Transverse colon (tissue), 4 donors: ENCODE data around the gene ZNF17. TPM values are rescaled to one million over a fixed set of nuclear protein-coding genes. Genes with fewer than 3 reads are reported as not detected.

Source experiments
- DNase-seq: peaks from one replicate; pipeline ENCODE4 v3.0.0-alpha.2; 2019
- H3K27ac ChIP-seq, 4 donors: fragments of 200-600 bp; sonication (generic); 2 replicates each; pipeline ENCODE4 v1.5.1; 2016 to 2018; ENCODE audit warnings: inconsistent platforms in 4 of 4
- H3K27me3 ChIP-seq: fragments of 200-600 bp; sonication (generic); 2 replicates; pipeline ENCODE4 v1.5.1; 2017; ENCODE audit warnings: inconsistent platforms
- H3K36me3 ChIP-seq, 4 donors: fragments of 200-600 bp; sonication (generic); 2 replicates each; pipeline ENCODE4 v1.5.1; 2017 to 2019; ENCODE audit warnings: inconsistent platforms in 4 of 4
- H3K4me1 ChIP-seq, 4 donors: fragments of 200-600 bp; sonication (generic); 2 replicates each; pipeline ENCODE4 v1.5.1; 2017 to 2020; ENCODE audit warnings: inconsistent platforms in 4 of 4
- H3K4me3 ChIP-seq, 4 donors: fragments of 200-600 bp; sonication (generic); 1 replicate in 1 of 4; 2 replicates in 3 of 4; pipeline versions ENCODE4 v1.5.1 to v1.6.1; 2017 to 2019; ENCODE audit warnings: inconsistent platforms in 4 of 4
- H3K9me3 ChIP-seq, 2 donors: fragments of 200-600 bp; sonication (generic); 2 replicates each; pipeline ENCODE4 v1.5.1; 2017 to 2019; ENCODE audit warnings: inconsistent platforms in 2 of 2
- EP300 ChIP-seq: sonication (generic); formaldehyde crosslinking; IDR thresholded peaks from one replicate; pipeline ENCODE4 v1.6.1; 2017; ENCODE audit warnings: antibody characterized with exemption, low read depth
- POLR2A ChIP-seq: fragments of 450-650 bp; IDR thresholded peaks from one replicate; pipeline ENCODE4 v1.6.1; 2016; ENCODE audit warnings: antibody characterized with exemption, mild to moderate bottlenecking, moderate library complexity
- POLR2AphosphoS5 ChIP-seq, 3 donors: sonication (generic); formaldehyde crosslinking; IDR thresholded peaks; one replicate each; pipeline ENCODE4 v1.6.1; 2016; ENCODE audit warnings: antibody characterized with exemption in 3 of 3
- WGBS, 2 donors: methylation state at CpG; one replicate each; pipeline ENCODE4 v1.1.5; 2018; ENCODE audit warnings: low coverage in 1 of 2; 5-methylcytosine and 5-hydroxymethylcytosine counted together
- in situ Hi-C, 4 donors: fragments of 200-750 bp; cut with MboI; loops; one replicate each; pipeline versions ENCODE4 v1.15.0 to v1.15.1; 2017; ENCODE audit warnings: low sequenced_read_pairs in 3 of 4, low pct_ligation_motif_present in 1 of 4, low pct_unique_long_range_greater_than_20kb in 1 of 4
- intact Hi-C: fragments of 100-400 bp; cut with DNase I; formaldehyde crosslinking; loops from one replicate; pipeline ENCODE4 v1.15.1; 2023; ENCODE audit warnings: low total_unique reads
- total RNA-seq, 4 donors: library from RNA; depleted of rRNA; stranded (reverse); fragments of >200 nt; gene quantifications; one replicate each; pipeline ENCODE4 v1.1.0, GENCODE V29; 2016
- TF ChIP-seq, protein P1 (sequence below), 5 experiments: fragments of 200-600 bp in 3 of 5; fragments of 450-650 bp in 2 of 5; sonication (generic) in 3 of 5; IDR thresholded peaks; 1 replicate in 2 of 5; 2 replicates in 3 of 5; pipeline ENCODE4 v1.5.1; 2016 to 2017; ENCODE audit warnings: antibody characterized with exemption in 5 of 5, inconsistent platforms in 3 of 5, mild to moderate bottlenecking in 2 of 5, moderate library complexity in 1 of 5

ZNF17 gene
- total RNA-seq, 4 donors from 2014 or later = 10.6 to 53.1 (median 13.2) TPM

DNA sequence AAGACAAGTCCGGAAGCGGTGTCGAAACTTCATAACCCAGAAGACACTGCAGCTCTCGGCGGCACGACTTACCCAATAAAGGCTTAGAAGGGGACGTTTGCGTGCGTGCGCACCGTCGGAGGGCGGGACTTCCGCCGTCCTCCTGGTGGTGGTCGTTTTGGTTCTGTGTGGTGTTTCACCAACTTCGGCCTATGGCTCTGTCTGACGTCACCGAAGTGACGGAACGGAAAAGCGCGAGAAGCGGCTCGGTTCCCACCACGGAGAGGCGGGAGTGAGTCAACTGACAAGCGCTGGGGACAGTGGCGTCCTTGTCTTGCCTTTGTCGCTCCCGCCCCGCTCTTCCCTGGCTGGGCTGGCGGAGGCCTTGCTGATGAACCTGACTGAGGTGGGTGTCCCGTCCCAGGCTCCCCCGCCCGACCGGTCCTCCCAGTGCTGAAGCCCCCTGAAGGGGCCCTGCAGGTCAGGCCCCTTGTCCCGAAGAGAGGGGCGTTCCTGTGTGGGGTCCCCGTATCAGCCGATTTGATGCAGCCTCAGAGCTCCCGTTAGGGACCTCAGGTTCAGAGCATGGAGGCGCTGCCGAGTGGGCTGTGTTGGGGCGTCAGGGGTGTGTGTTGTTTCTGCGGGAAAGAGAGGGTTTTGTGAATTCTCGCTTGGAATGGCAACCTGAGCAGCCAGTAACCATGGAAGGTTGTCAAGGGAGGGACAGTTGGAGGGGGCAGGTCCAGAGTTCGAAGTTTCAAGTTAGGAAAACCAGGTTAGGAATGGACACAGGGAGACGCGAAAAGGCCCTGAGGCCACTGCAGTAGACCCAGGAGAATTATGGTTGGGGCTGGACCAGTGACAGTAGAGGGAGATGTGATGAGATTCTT is 21.0 kb upstream of the ZNF17 start, which contains the start of gene ZNF548:
TSS of gene ZNF548 (plus strand) at position 125 of the 869 bp plus-strand sequence. CDS start at position 371, 246 bp downstream.
- peak; percentile 95 for DNase-seq
- Histone ChIP-seq H3K27me3 (no peaks in the 10 kb centered on the region), H3K36me3 (peaks cover 0 to 9% (median 4%) of the 10 kb centered on the region in 4 donors), H3K4me3 (peak within 1 kb of the TSS; percentile 63 to 89 (median 73)), H3K27ac (peak within 1 kb of the TSS; percentile 84 to 90 (median 89)), H3K4me1 (peaks cover 6 to 18% (median 8%) of the 10 kb centered on the region in 4 donors), H3K9me3 (peaks cover 3 to 4% of the 10 kb centered on the region in 2 donors)
- in situ Hi-C loops = no loop called here
- 2 to 3% methylated on average over 18 to 48 of the region's 50 CpGs for WGBS, 2 donors
- intact Hi-C loops = no loop called here
- TF ChIP-seq, protein P1, sequence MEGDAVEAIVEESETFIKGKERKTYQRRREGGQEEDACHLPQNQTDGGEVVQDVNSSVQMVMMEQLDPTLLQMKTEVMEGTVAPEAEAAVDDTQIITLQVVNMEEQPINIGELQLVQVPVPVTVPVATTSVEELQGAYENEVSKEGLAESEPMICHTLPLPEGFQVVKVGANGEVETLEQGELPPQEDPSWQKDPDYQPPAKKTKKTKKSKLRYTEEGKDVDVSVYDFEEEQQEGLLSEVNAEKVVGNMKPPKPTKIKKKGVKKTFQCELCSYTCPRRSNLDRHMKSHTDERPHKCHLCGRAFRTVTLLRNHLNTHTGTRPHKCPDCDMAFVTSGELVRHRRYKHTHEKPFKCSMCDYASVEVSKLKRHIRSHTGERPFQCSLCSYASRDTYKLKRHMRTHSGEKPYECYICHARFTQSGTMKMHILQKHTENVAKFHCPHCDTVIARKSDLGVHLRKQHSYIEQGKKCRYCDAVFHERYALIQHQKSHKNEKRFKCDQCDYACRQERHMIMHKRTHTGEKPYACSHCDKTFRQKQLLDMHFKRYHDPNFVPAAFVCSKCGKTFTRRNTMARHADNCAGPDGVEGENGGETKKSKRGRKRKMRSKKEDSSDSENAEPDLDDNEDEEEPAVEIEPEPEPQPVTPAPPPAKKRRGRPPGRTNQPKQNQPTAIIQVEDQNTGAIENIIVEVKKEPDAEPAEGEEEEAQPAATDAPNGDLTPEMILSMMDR (IDR thresholded peaks at IDR 0.05) = peak; percentile 13 to 65 (median 31)
- peak; percentile 74 to 84 (median 76) for TF ChIP-seq POLR2AphosphoS5 (IDR thresholded peaks at IDR 0.05)
- TF ChIP-seq POLR2A = peak; percentile 58
- TF ChIP-seq EP300 = no peak

DNA sequence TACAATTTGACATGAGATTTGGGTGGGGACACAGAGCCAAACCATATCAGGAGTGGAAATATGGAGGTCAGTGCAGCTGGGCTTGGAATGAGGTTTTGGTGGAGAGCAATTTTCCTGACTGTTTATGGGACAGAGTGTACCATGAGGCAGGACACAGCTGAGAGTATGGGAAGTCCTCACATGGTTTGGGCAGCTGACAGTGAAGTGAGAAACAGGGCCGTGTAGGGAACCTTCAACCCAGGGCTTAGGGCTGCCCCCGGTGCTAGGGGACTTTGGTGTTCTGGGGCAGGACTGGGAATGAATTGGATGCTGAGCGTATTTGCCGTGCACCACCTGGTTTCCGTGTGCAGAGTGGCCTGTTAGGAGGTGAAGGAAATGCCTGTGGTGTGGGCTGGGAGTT is 15.3 kb upstream of the ZNF17 start:
- H3K4me1 ChIP-seq = peaks cover 0 to 8% (median under 1%) of the 10 kb centered on the region in 4 donors
- intact Hi-C loops = no loop called here
- no peaks in the 10 kb centered on the region for H3K27me3 ChIP-seq
- WGBS, 2 donors = 80 to 93% methylated on average over 2 to 5 of the region's 5 CpGs
- H3K36me3 ChIP-seq = peaks cover 0 to 50% (median 19%) of the 10 kb centered on the region in 4 donors
- no peak overlapping the region for H3K4me3 ChIP-seq
- no peak overlapping the region for H3K27ac ChIP-seq
- no peak for DNase-seq
- in situ Hi-C loops = no loop called here
- no peak for TF ChIP-seq EP300
- no peak for TF ChIP-seq POLR2A
- TF ChIP-seq, protein P1 (IDR thresholded peaks at IDR 0.05) = no peak
- no peak for TF ChIP-seq POLR2AphosphoS5 (IDR thresholded peaks at IDR 0.05)
- H3K9me3 ChIP-seq = peaks cover 16 to 33% of the 10 kb centered on the region in 2 donors

DNA sequence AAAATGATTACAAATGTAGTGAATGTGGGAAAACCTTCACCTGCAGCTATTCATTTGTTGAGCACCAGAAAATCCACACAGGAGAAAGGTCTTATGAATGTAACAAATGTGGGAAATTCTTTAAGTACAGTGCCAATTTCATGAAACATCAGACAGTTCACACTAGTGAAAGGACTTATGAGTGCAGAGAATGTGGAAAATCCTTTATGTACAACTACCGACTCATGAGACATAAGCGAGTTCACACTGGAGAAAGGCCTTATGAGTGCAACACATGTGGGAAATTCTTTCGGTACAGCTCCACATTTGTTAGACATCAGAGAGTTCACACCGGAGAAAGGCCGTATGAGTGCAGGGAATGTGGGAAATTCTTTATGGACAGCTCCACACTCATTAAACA is 12.1 kb upstream of the ZNF17 start:
- TF ChIP-seq EP300 (no peak), POLR2AphosphoS5 (IDR thresholded peaks at IDR 0.05) (no peak), POLR2A (no peak)
- TF ChIP-seq, protein P1 (IDR thresholded peaks at IDR 0.05) = no peak
- DNase-seq = no peak
- Histone ChIP-seq H3K36me3 (peaks cover 0 to 49% (median 21%) of the 10 kb centered on the region in 4 donors), H3K4me1 (no peaks in the 10 kb centered on the region), H3K27ac (no peak overlapping the region), H3K4me3 (no peak overlapping the region), H3K9me3 (peaks cover 16 to 30% of the 10 kb centered on the region in 2 donors), H3K27me3 (no peaks in the 10 kb centered on the region)
- in situ Hi-C loops = no loop called here
- 97 to 98% methylated on average over 5 of the region's 5 CpGs for WGBS, 2 donors
- intact Hi-C loops = no loop called here

DNA sequence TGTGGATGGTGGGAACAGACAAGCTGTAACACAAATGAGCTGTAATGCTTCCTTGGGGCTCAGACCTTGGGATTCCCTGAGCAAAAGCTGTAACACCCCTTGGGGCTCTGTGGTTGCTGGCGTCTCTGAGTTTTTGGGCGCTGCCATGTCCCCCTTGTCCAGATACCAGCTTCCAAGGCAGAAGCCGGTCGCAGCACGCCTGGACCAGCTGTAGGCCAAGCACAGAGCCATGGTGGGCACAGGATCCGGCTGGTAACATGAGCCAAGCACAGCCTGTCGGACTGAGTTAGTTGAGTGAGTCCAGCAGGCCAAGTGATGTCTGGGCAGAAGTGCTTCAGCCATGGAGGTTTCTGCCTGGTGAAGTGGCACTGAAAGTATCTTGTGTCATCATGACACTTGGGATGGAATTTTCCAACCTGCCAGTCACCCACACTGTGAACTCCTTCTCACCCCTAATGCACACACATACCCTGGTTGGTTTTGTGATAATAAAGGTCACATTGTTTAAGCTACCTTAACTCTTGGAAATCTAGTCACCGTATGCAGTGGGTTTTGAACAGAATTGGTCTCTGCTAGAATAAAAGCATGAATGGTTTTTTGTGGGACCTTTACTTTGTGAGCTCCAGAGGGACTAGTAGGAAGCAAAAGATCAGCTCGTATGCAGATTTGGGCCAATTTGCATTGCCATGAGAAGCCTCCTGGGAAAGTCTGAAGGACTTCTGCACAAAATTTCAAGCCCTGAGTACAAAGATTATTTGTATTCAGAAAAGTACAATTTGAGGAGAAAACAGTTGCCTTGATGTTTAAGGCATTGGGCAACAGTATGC is 7.0 kb upstream of the ZNF17 start:
- no peak for DNase-seq
- Histone ChIP-seq H3K4me1 (no peaks in the 10 kb centered on the region), H3K4me3 (no peak overlapping the region), H3K36me3 (peaks cover 0 to 13% (median 4%) of the 10 kb centered on the region in 4 donors), H3K27me3 (no peaks in the 10 kb centered on the region), H3K9me3 (peaks cover 0 to 13% of the 10 kb centered on the region in 2 donors), H3K27ac (no peak overlapping the region)
- WGBS, 2 donors = 71 to 95% methylated on average over 1 to 9 of the region's 9 CpGs
- in situ Hi-C loops (no loop called here), intact Hi-C loops (no loop called here)
- TF ChIP-seq, protein P1 (IDR thresholded peaks at IDR 0.05) = no peak
- no peak for TF ChIP-seq POLR2AphosphoS5 (IDR thresholded peaks at IDR 0.05)
- TF ChIP-seq EP300 = no peak
- TF ChIP-seq POLR2A = no peak
